ENCODE results near the gene CYP2W1.
"Not testable (repeated sequence)": the region's sequence is repeated elsewhere in the genome, so short reads cannot be mapped to it uniquely, and the experiment has no call there.

Gene CYP2W1

GRCh38 chr7:952548-953441 lies 30.2 kb upstream of the CYP2W1 start:
- no peak for DNase-seq

GRCh38 chr7:953547-954327 lies 29.2 kb upstream of the CYP2W1 start:
- DNase-seq = no peak

GRCh38 chr7:954330-955238 lies 28.4 kb upstream of the CYP2W1 start, which contains the start of gene ADAP1:
Gene ADAP1 (minus strand): TSS chr7:954680. CDS start chr7:954477, 203 bp downstream.
- no peak for DNase-seq

- DNase-seq = no peak
These were observed 26.9 kb upstream of the CYP2W1 start for GRCh38 chr7:956031-956430.

GRCh38 chr7:957418-958220 lies 25.4 kb upstream of the CYP2W1 start:
- no peak for DNase-seq

- DNase-seq = no peak
These were observed 24.5 kb upstream of the CYP2W1 start for GRCh38 chr7:958221-959200.

- no peak for DNase-seq
These were observed 23.7 kb upstream of the CYP2W1 start for GRCh38 chr7:959271-959670.

GRCh38 chr7:959740-960139 lies 23.2 kb upstream of the CYP2W1 start:
- DNase-seq = not testable (repeated sequence)

- DNase-seq = no peak
These were observed 22.6 kb upstream of the CYP2W1 start for GRCh38 chr7:960269-960871.

GRCh38 chr7:960972-961371 lies 22.0 kb upstream of the CYP2W1 start:
- DNase-seq = not testable (repeated sequence)

GRCh38 chr7:961546-962400 lies 21.2 kb upstream of the CYP2W1 start:
- no peak for DNase-seq

GRCh38 chr7:962401-963081 lies 20.4 kb upstream of the CYP2W1 start:
- no peak for DNase-seq

- DNase-seq = peak; percentile 73 to 74
These were observed 19.5 kb upstream of the CYP2W1 start for GRCh38 chr7:963236-964078.

- peak in 1 of 2 experiments; percentile 36 for DNase-seq
These were observed 18.4 kb upstream of the CYP2W1 start for GRCh38 chr7:964401-965231.

GRCh38 chr7:966291-967069 lies 16.5 kb upstream of the CYP2W1 start:
- no peak for DNase-seq

Data from SHP77 (cell line).